ENCODE data around the gene C19orf47. TPM values are rescaled to one million over a fixed set of nuclear protein-coding genes. Genes with fewer than 3 reads are reported as not detected.
"Not testable (repeated sequence)": the region's sequence is repeated elsewhere in the genome, so short reads cannot be mapped to it uniquely, and the experiment has no call there.

Gene C19orf47
- total and polyA plus RNA-seq, 11 donors, result 99.1 to 314 (median 149) TPM

GRCh38 chr19:40335855-40336600, 12.2 kb downstream of the C19orf47 start:
- Histone ChIP-seq H3K9me3 (no peaks in the 10 kb centered on the region), H3K36me3 (peaks cover 0 to 72% (median 63%) of the 10 kb centered on the region in 9 donors), H3K27me3 (no peaks in the 10 kb centered on the region), H3K4me3 (no peak overlapping the region), H3K4me1 (peaks cover 0 to 13% (median 1%) of the 10 kb centered on the region in 12 donors), H3K27ac (no peak overlapping the region)
- intact Hi-C loops (cut with DNase I), result no loop called here
- ATAC-seq (peak in 1 of 4 donors; percentile 12), DNase-seq (no peak)
- TF ChIP-seq CTCF (IDR thresholded peaks at IDR 0.05), result no peak
- no peak for TF ChIP-seq POLR2A (IDR thresholded peaks at IDR 0.05)
- 89 to 93% (median 91%) methylated on average over 12 to 15 of the region's 15 CpGs for WGBS, 4 donors

GRCh38 chr19:40335101-40335500, 13.1 kb downstream of the C19orf47 start:
- Histone ChIP-seq H3K27me3 (no peaks in the 10 kb centered on the region), H3K9me3 (no peaks in the 10 kb centered on the region), H3K27ac (no peak overlapping the region), H3K4me1 (peaks cover 0 to 8% (median under 1%) of the 10 kb centered on the region in 12 donors), H3K36me3 (peaks cover 0 to 78% (median 71%) of the 10 kb centered on the region in 9 donors), H3K4me3 (no peak overlapping the region)
- no peak for TF ChIP-seq POLR2A (IDR thresholded peaks at IDR 0.05)
- no peak for TF ChIP-seq CTCF (IDR thresholded peaks at IDR 0.05)
- no peak for DNase-seq
- ATAC-seq, result no peak
- intact Hi-C loops (cut with DNase I), result no loop called here

DNA sequence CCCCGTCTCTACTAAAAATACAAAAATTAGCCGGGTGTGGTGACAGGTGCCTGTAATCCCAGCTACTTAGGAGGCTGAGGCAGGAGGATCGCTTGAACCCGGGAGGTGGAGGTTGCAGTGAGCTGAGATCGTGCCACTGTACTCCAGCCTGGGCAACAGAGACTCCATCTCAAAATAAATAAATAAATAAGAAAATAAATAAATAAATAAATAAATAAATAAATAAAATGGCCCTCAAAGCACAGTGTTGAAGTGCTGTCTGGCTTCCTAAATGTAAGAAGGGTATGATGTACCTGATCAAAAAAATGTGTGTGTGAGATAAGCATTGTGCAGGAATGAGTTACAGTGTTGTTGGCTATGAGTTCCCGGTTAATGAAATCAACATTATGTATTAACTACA, 15.1 kb downstream of the C19orf47 start:
- H3K4me1 ChIP-seq; intact Hi-C loops (cut with DNase I); H3K27me3 ChIP-seq; H3K4me3 ChIP-seq; H3K27ac ChIP-seq; H3K9me3 ChIP-seq; DNase-seq; ATAC-seq: not testable (repeated sequence)
- WGBS, 4 donors, result 92 to 97% (median 96%) methylated on average over 6 of the region's 6 CpGs
- peaks cover 0 to 80% (median 78%) of the 10 kb centered on the region in 9 donors for H3K36me3 ChIP-seq

DNA sequence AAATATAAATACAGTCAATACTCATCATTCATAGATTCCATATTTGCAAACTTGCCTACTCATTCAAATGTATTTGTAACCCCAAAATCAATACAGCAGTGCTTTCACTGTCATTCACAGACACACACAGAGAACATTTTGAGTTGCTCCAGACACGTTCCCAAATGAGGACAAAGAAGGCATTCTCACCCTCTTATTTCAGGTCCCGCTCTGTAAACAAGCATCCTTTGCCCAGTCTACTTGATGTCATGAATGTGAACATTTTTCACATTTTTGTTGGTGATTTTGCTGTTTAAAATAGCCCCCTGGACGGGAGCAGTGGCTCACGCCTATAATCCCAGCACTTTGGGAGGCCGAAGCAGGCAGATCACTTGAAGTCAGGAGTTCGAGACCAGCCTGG, 15.5 kb downstream of the C19orf47 start:
- ATAC-seq, result no peak
- TF ChIP-seq POLR2A (IDR thresholded peaks at IDR 0.05), result no peak
- Histone ChIP-seq H3K27me3 (no peaks in the 10 kb centered on the region), H3K4me3 (no peak overlapping the region), H3K27ac (no peak overlapping the region), H3K9me3 (no peaks in the 10 kb centered on the region), H3K36me3 (peaks cover 0 to 84% (median 82%) of the 10 kb centered on the region in 9 donors), H3K4me1 (peaks cover 0 to 5% (median 0%) of the 10 kb centered on the region in 12 donors)
- intact Hi-C loops (cut with DNase I), result no loop called here
- no peak for DNase-seq
- WGBS, 4 donors, result 89 to 95% (median 91%) methylated on average over 6 of the region's 6 CpGs

DNA sequence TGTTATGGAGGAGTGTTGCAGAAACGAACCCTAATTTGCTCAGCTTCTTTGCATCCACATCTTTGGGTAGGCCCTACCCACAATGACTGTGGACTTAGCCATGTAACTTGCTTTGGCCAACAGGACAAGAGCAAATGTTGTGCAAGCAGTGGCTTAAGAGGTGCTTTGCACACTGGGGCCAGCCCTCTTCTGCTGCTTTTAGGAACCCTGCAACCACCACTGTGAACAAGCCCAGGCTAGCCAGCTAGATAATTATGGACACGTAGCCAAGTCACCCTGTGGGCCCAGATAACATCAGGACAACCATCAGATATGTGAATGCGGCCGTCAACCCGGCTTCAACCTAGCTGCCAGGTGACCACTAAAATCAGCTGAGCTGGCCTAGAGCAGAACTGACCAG, 17.1 kb downstream of the C19orf47 start:
- H3K9me3 ChIP-seq, result no peaks in the 10 kb centered on the region
- DNase-seq (no peak), ATAC-seq (no peak)
- no peak overlapping the region for H3K27ac ChIP-seq
- H3K36me3 ChIP-seq, result peaks cover 0 to 98% (median 93%) of the 10 kb centered on the region in 9 donors
- TF ChIP-seq POLR2A (IDR thresholded peaks at IDR 0.05) (no peak), CTCF (IDR thresholded peaks at IDR 0.05) (no peak)
- peaks cover 0 to 2% (median 0%) of the 10 kb centered on the region in 12 donors for H3K4me1 ChIP-seq
- no peaks in the 10 kb centered on the region for H3K27me3 ChIP-seq
- intact Hi-C loops (cut with DNase I), result no loop called here
- no peak overlapping the region for H3K4me3 ChIP-seq
- 79 to 87% (median 85%) methylated on average over 1 to 5 of the region's 5 CpGs for whole genome bisulfite sequencing, 4 donors
